HepG2 (cell line): ENCODE data around the gene MCU. TPM values are rescaled to one million over a fixed set of nuclear protein-coding genes. Genes with fewer than 3 reads are reported as not detected.

Experiments
- ATAC-seq: fragments of 200-7000 bp; cut with Tn5 transposase; 3 replicates; pipeline ENCODE4 v1.9.1; 2020; ENCODE audit warnings: mild to moderate bottlenecking, moderate library complexity
- BruUV-seq: library from RNA; stranded (reverse); fragments of 400-500 nt; replicated peaks from 2 replicates; lab custom pipeline; 2021; lab: Mats Ljungman, UMichigan
- CTCF ChIA-PET: fragments of 300-600 bp; formaldehyde crosslinking; extraction: SDS; loops from one replicate; lab custom pipeline; 2021; ENCODE audit warnings: low total read pairs, inconsistent platforms, low intra/inter-chr PET ratio; lab: Yijun Ruan, JAX
- POLR2A ChIA-PET: fragments of 350-600 bp; sonication (Branson Sonifier 250); formaldehyde crosslinking; loops from one replicate; lab custom pipeline; 2020; ENCODE audit warnings: antibody characterized with exemption, inconsistent platforms; lab: Yijun Ruan, JAX
- DNase-seq: peaks from one replicate; pipeline ENCODE4 v3.0.0-alpha.2; 2015; ENCODE audit warnings: low spot score
- FAIRE-seq: peaks from 3 replicates; lab custom pipeline; 2011; peaks lifted over from hg19 to GRCh38; lab: Jason Lieb, UNC
- H2AFZ ChIP-seq: one replicate; pipeline ENCODE4 v1.6.1; 2011; ENCODE audit warnings: low read length, inconsistent platforms
- H3K27ac ChIP-seq: fragments of 300-600 bp; 3 replicates; pipeline ENCODE4 v1.8.0; 2011; ENCODE audit warnings: mixed run types, mild to moderate bottlenecking, mixed read lengths, low read length, inconsistent platforms; ENCODE audit not compliant: insufficient read depth; ENCODE audit errors: extremely low read length
- H3K27me3 ChIP-seq, 2 experiments: fragments of 200-600 bp in 1 of 2; 2 replicates in 1 of 2; 3 replicates in 1 of 2; pipeline versions ENCODE4 v1.6.0 to v1.8.0; 2011; ENCODE audit warnings: low read length in 2 of 2, mild to moderate bottlenecking in 2 of 2, moderate library complexity in 2 of 2, inconsistent platforms in 1 of 2; ENCODE audit not compliant: insufficient read depth in 2 of 2, control insufficient read depth in 1 of 2
- H3K36me3 ChIP-seq, 2 experiments: fragments of 200-600 bp in 1 of 2; replicated peaks in 1 of 2; 2 replicates in 1 of 2; 3 replicates in 1 of 2; pipeline versions ENCODE4 v1.5.1 to v1.8.0; 2011; ENCODE audit warnings: low read length in 2 of 2, inconsistent platforms in 1 of 2; ENCODE audit not compliant: insufficient read depth in 2 of 2, control insufficient read depth in 1 of 2
- H3K4me1 ChIP-seq: 2 replicates; pipeline ENCODE4 v1.5.1; 2012; ENCODE audit warnings: low read length, inconsistent platforms; ENCODE audit not compliant: insufficient read depth
- H3K4me2 ChIP-seq: 2 replicates; pipeline ENCODE4 v1.6.0; 2011; ENCODE audit warnings: low read depth, low read length, inconsistent platforms
- H3K4me3 ChIP-seq, 3 experiments: fragments of 200-600 bp in 1 of 3; sonication (generic), shearing (Covaris generic) in 1 of 3; replicated peaks in 1 of 3; 2 replicates each; pipeline ENCODE4 v1.5.1; 2011 to 2016; ENCODE audit warnings: low read length in 3 of 3, inconsistent platforms in 2 of 3, low read depth in 2 of 3, mild to moderate bottlenecking in 2 of 3, control low read depth in 1 of 3, mixed read lengths in 1 of 3; ENCODE audit not compliant: insufficient read depth in 1 of 3
- H3K79me2 ChIP-seq: one replicate; pipeline ENCODE4 v1.6.1; 2011; ENCODE audit warnings: low read length, inconsistent platforms; ENCODE audit not compliant: insufficient read depth
- H3K9ac ChIP-seq: 2 replicates; pipeline ENCODE4 v1.6.0; 2011; ENCODE audit warnings: mild to moderate bottlenecking, low read depth, low read length, inconsistent platforms; ENCODE audit not compliant: insufficient read depth
- H3K9me3 ChIP-seq: 2 replicates; pipeline ENCODE4 v1.5.1; 2012; ENCODE audit warnings: mild to moderate bottlenecking, low read length
- H4K20me1 ChIP-seq: 2 replicates; pipeline ENCODE4 v1.6.0; 2011; ENCODE audit warnings: inconsistent platforms, mild to moderate bottlenecking, low read length, moderate library complexity; ENCODE audit not compliant: insufficient read depth
- AKAP8 ChIP-seq: sonication (generic); formaldehyde crosslinking; IDR thresholded peaks from 2 replicates; pipeline ENCODE4 v1.5.1; 2020; ENCODE audit warnings: mild to moderate bottlenecking, missing genetic modification reagents
- CHCHD3 ChIP-seq: sonication (generic); formaldehyde crosslinking; IDR thresholded peaks from 2 replicates; pipeline ENCODE4 v1.8.0; 2022; ENCODE audit warnings: mild to moderate bottlenecking, missing genetic modification reagents, moderate library complexity
- HDAC1 ChIP-seq: sonication (generic); formaldehyde crosslinking; IDR thresholded peaks from 2 replicates; pipeline ENCODE4 v1.5.1; 2020; ENCODE audit warnings: mild to moderate bottlenecking, missing genetic modification reagents
- MEF2D ChIP-seq: sonication (generic); formaldehyde crosslinking; IDR thresholded peaks from 2 replicates; pipeline ENCODE4 v1.5.1; 2020; ENCODE audit warnings: mild to moderate bottlenecking, missing genetic modification reagents
- SAFB2 ChIP-seq: sonication (generic); formaldehyde crosslinking; IDR thresholded peaks from 2 replicates; pipeline ENCODE4 v1.5.1; 2020; ENCODE audit warnings: missing genetic modification reagents, low read depth, mild to moderate bottlenecking, borderline replicate concordance
- SATB2 ChIP-seq: sonication (generic); formaldehyde crosslinking; IDR thresholded peaks from 2 replicates; pipeline ENCODE4 v1.5.0; 2020; ENCODE audit warnings: missing genetic modification reagents
- SP140L ChIP-seq: sonication (generic); formaldehyde crosslinking; IDR thresholded peaks from 2 replicates; pipeline ENCODE4 v1.4.0; 2020; ENCODE audit warnings: missing genetic modification reagents, borderline replicate concordance
- ZNF615 ChIP-seq: sonication (generic); formaldehyde crosslinking; IDR thresholded peaks from 2 replicates; pipeline ENCODE4 v1.5.0; 2020; ENCODE audit warnings: mild to moderate bottlenecking, missing genetic modification reagents, borderline replicate concordance
- ZNF616 ChIP-seq: sonication (generic); formaldehyde crosslinking; IDR thresholded peaks from 2 replicates; pipeline ENCODE4 v1.5.0; 2020; ENCODE audit warnings: low read depth, mild to moderate bottlenecking, missing genetic modification reagents
- WGBS: methylation state at CpG from one replicate; pipeline ENCODE4 v1.1.6; 2017; ENCODE audit warnings: low lambda C conversion rate; 5-methylcytosine and 5-hydroxymethylcytosine counted together
- in situ Hi-C: cut with HindIII; loops from 2 replicates; pipeline ENCODE4 v1.10.0; 2017; ENCODE audit warnings: low pct_unique_long_range_greater_than_20kb; ENCODE audit not compliant: extremely low pct_ligation_motif_present
- intact Hi-C: fragments of 100-400 bp; cut with micrococcal nuclease; formaldehyde crosslinking; loops from one replicate; pipeline ENCODE4 v1.10.0; 2022; ENCODE audit not compliant: unreplicated experiment
- polyA plus RNA-seq, 8 experiments: library from polyadenylated mRNA; depleted of rRNA in 3 of 8; stranded (reverse) in 7 of 8; unstranded in 1 of 8; fragments of >200 nt; fragmentation: Illumina TruSeq in 4 of 8; extraction: Trizol in 4 of 8; gene quantifications; 2 replicates each; pipeline versions ENCODE4 v1.2.1 to v1.2.3, GENCODE V29; 2011 to 2016; ENCODE audit warnings: low read depth in 4 of 8, missing spikeins in 1 of 8, mixed read lengths in 1 of 8; ENCODE audit not compliant: insufficient read depth in 1 of 8
- total RNA-seq, 5 experiments: library from RNA; depleted of rRNA; stranded (reverse); fragments of >200 nt; fragmentation: Illumina TruSeq; extraction: Trizol; gene quantifications; 2 replicates each; pipeline ENCODE4 v1.2.3, GENCODE V29; 2016; ENCODE audit warnings: low read depth in 1 of 5
- TF ChIP-seq, protein P1 (sequence below): sonication (generic); formaldehyde crosslinking; IDR thresholded peaks from 2 replicates; pipeline ENCODE4 v1.5.0; 2020; ENCODE audit warnings: mild to moderate bottlenecking, missing genetic modification reagents, borderline replicate concordance
- TF ChIP-seq, protein P2 (sequence below): sonication (generic); formaldehyde crosslinking; IDR thresholded peaks from 2 replicates; pipeline ENCODE4 v1.5.0; 2020; ENCODE audit warnings: missing genetic modification reagents, mild to moderate bottlenecking, borderline replicate concordance
- TF ChIP-seq, protein P3 (sequence below): sonication (generic); formaldehyde crosslinking; IDR thresholded peaks from 2 replicates; pipeline ENCODE4 v1.4.0; 2020; ENCODE audit warnings: missing genetic modification reagents, mild to moderate bottlenecking, borderline replicate concordance

The MCU gene
- total and polyA plus RNA-seq, 2 of the 13 experiments (the other 11 are each of a cell fraction or from before 2014, with no cell fraction given), result 25.9 to 64.5 TPM

DNA sequence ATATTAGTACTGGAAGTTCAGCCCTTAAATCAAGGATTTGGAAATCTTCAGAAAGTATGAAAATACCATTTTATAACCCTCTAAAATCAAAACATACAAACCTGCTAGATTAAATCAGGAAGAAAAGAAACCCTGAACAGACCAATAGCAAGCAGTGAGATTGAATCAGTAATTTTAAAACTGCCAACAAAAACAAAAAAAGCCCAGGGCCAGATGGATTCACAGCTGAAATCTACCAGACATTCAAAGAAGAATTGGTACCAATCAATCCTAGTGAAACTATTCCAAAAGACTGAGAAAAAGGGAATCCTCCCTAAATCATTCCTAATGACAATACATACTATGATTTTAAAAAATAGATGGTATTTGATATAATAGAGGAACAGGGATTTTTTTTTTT, 70.1 kb downstream of the MCU start:
- Histone ChIP-seq H3K27me3 (no peaks in the 10 kb centered on the region), H3K9ac (no peak overlapping the region), H3K4me2 (no peak overlapping the region), H3K9me3 (no peaks in the 10 kb centered on the region), H3K79me2 (no peaks in the 10 kb centered on the region), H3K36me3 (no peaks in the 10 kb centered on the region; a peak in 1 of 5 replicates), H3K27ac (no peak overlapping the region), H3K4me3 (no peak overlapping the region), H4K20me1 (no peaks in the 10 kb centered on the region), H2AFZ (no peak overlapping the region), H3K4me1 (no peaks in the 10 kb centered on the region)
- TF ChIP-seq, protein P1, sequence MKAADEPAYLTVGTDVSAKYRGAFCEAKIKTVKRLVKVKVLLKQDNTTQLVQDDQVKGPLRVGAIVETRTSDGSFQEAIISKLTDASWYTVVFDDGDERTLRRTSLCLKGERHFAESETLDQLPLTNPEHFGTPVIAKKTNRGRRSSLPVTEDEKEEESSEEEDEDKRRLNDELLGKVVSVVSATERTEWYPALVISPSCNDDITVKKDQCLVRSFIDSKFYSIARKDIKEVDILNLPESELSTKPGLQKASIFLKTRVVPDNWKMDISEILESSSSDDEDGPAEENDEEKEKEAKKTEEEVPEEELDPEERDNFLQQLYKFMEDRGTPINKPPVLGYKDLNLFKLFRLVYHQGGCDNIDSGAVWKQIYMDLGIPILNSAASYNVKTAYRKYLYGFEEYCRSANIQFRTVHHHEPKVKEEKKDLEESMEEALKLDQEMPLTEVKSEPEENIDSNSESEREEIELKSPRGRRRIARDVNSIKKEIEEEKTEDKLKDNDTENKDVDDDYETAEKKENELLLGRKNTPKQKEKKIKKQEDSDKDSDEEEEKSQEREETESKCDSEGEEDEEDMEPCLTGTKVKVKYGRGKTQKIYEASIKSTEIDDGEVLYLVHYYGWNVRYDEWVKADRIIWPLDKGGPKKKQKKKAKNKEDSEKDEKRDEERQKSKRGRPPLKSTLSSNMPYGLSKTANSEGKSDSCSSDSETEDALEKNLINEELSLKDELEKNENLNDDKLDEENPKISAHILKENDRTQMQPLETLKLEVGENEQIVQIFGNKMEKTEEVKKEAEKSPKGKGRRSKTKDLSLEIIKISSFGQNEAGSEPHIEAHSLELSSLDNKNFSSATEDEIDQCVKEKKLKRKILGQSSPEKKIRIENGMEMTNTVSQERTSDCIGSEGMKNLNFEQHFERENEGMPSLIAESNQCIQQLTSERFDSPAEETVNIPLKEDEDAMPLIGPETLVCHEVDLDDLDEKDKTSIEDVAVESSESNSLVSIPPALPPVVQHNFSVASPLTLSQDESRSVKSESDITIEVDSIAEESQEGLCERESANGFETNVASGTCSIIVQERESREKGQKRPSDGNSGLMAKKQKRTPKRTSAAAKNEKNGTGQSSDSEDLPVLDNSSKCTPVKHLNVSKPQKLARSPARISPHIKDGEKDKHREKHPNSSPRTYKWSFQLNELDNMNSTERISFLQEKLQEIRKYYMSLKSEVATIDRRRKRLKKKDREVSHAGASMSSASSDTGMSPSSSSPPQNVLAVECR (CRISPR knock-in tag), result no peak
- TF ChIP-seq CHCHD3 (CRISPR knock-in tag) (no peak), ZNF615 (CRISPR knock-in tag) (no peak), SP140L (CRISPR knock-in tag) (no peak)
- DNase-seq (no peak), FAIRE-seq (no peak), ATAC-seq (no peak)
- ChIA-PET POLR2A (no interaction called here), CTCF (no interaction called here)
- in situ Hi-C loops, result no loop called here
- intact Hi-C loops, result no loop called here
- BruUV-seq, result no TSS peak

DNA sequence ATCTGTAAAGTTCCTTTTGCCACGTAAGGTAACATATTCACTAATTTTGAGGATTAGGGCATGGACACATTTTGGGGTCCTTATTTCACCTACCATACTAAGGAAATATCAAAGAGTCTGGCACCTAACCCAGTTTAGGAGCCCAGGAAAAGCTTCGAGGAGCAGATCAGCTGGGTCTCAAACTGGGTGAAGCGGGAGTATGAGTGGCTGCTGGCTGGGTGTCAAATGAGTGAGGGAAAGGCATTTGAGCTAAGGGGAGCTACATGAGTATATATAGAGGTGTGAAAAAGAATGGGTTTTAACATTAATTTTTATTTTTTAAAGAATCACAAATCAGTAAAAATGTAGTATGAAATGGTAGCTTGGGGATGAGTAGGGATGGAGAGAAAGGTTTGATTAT, 71.3 kb downstream of the MCU start:
- FAIRE-seq (no peak), DNase-seq (no peak), ATAC-seq (no peak)
- no peak overlapping the region for H3K9ac ChIP-seq
- ChIA-PET CTCF (no interaction called here), POLR2A (no interaction called here)
- no peaks in the 10 kb centered on the region for H3K4me1 ChIP-seq
- no peaks in the 10 kb centered on the region; a peak in 1 of 5 replicates for H3K36me3 ChIP-seq
- H2AFZ ChIP-seq, result no peak overlapping the region
- no TSS peak for BruUV-seq
- TF ChIP-seq SATB2 (CRISPR knock-in tag) (no peak), SAFB2 (CRISPR knock-in tag) (no peak), ZNF616 (no peak), HDAC1 (no peak), MEF2D (no peak), AKAP8 (CRISPR knock-in tag) (no peak)
- TF ChIP-seq, protein P2, sequence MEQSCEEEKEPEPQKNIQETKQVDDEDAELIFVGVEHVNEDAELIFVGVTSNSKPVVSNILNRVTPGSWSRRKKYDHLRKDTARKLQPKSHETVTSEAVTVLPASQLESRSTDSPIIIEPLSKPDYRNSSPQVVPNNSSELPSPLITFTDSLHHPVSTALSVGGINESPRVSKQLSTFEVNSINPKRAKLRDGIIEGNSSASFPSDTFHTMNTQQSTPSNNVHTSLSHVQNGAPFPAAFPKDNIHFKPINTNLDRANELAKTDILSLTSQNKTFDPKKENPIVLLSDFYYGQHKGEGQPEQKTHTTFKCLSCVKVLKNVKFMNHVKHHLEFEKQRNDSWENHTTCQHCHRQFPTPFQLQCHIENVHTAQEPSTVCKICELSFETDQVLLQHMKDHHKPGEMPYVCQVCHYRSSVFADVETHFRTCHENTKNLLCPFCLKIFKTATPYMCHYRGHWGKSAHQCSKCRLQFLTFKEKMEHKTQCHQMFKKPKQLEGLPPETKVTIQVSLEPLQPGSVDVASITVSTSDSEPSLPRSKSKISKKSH (CRISPR knock-in tag), result no peak
- TF ChIP-seq, protein P3, sequence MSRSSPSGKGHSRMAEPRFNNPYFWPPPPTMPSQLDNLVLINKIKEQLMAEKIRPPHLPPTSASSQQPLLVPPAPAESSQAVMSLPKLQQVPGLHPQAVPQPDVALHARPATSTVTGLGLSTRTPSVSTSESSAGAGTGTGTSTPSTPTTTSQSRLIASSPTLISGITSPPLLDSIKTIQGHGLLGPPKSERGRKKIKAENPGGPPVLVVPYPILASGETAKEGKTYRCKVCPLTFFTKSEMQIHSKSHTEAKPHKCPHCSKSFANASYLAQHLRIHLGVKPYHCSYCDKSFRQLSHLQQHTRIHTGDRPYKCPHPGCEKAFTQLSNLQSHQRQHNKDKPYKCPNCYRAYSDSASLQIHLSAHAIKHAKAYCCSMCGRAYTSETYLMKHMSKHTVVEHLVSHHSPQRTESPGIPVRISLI (CRISPR knock-in tag), result no peak
- intact Hi-C loops (no loop called here), in situ Hi-C loops (no loop called here)
- 97% methylated on average over 3 of the region's 3 CpGs for WGBS
- no peaks in the 10 kb centered on the region for H3K9me3 ChIP-seq
- H3K4me3 ChIP-seq, result no peak overlapping the region
- no peak overlapping the region for H3K27ac ChIP-seq
- no peaks in the 10 kb centered on the region for H3K27me3 ChIP-seq
- no peaks in the 10 kb centered on the region for H4K20me1 ChIP-seq
- H3K4me2 ChIP-seq, result no peak overlapping the region
- no peaks in the 10 kb centered on the region for H3K79me2 ChIP-seq
